H1 (cell line): Measurements from ENCODE around the gene RAB24. TPM values are rescaled to one million over a fixed set of nuclear protein-coding genes. Genes with fewer than 3 reads are reported as not detected.
A peak's percentile ranks its signal among the peaks of the same experiment; 100 is the strongest.

ENCODE experiments used
- CTCF ChIA-PET: fragments of 300-600 bp; sonication (Branson Sonifier 250); formaldehyde crosslinking; loops from one replicate; lab custom pipeline; 2021; ENCODE audit not compliant: partially characterized antibody; lab: Charles Lee
- POLR2A ChIA-PET: fragments of 300-600 bp; sonication (Branson Sonifier 250); formaldehyde crosslinking; loops from one replicate; lab custom pipeline; 2021; ENCODE audit warnings: inconsistent platforms; ENCODE audit not compliant: partially characterized antibody; lab: Charles Lee
- DNase-seq, 2 experiments: peaks; one replicate each; pipeline versions ENCODE4 v3.0.0 to v3.0.0-alpha.2; 2010 to 2022; ENCODE audit warnings: low spot score in 2 of 2, low read depth in 1 of 2, mixed read lengths in 1 of 2
- FAIRE-seq: peaks from 2 replicates; lab custom pipeline; 2011; peaks lifted over from hg19 to GRCh38; lab: Jason Lieb, UNC
- H2AFZ ChIP-seq: 2 replicates; pipeline ENCODE4 v1.8.1; 2012; ENCODE audit warnings: low read length, inconsistent platforms
- H2AK5ac ChIP-seq: 2 replicates; pipeline ENCODE4 v1.6.1; 2013; ENCODE audit warnings: low read depth, low read length
- H2BK120ac ChIP-seq: replicated peaks from 2 replicates; pipeline ENCODE3; 2013; ENCODE audit warnings: low read depth, low read length, inconsistent platforms
- H2BK12ac ChIP-seq: 2 replicates; pipeline ENCODE4 v1.6.1; 2013; ENCODE audit warnings: low read depth, low read length
- H2BK15ac ChIP-seq: 2 replicates; pipeline ENCODE4 v1.6.1; 2013; ENCODE audit warnings: low read length
- H2BK20ac ChIP-seq: 2 replicates; pipeline ENCODE4 v1.6.1; 2013; ENCODE audit warnings: low read length
- H2BK5ac ChIP-seq: 2 replicates; pipeline ENCODE4 v1.6.1; 2013; ENCODE audit warnings: low read depth, low read length
- H3K14ac ChIP-seq: 2 replicates; pipeline ENCODE4 v1.6.1; 2013; ENCODE audit warnings: inconsistent platforms; ENCODE audit not compliant: insufficient read length
- H3K18ac ChIP-seq: 2 replicates; pipeline ENCODE4 v1.6.1; 2013; ENCODE audit warnings: low read length; ENCODE audit errors: extremely low read depth
- H3K23ac ChIP-seq: 2 replicates; pipeline ENCODE4 v1.6.1; 2013; ENCODE audit warnings: inconsistent platforms; ENCODE audit not compliant: insufficient read length
- H3K23me2 ChIP-seq: 2 replicates; pipeline ENCODE4 v1.6.1; 2013; ENCODE audit warnings: low read depth, low read length
- H3K27ac ChIP-seq: 2 replicates; pipeline ENCODE4 v1.6.1; 2011; ENCODE audit warnings: low read depth, low read length, inconsistent platforms
- H3K27me3 ChIP-seq, 4 experiments: replicated peaks in 1 of 4; 1 replicate in 1 of 4; 2 replicates in 3 of 4; pipeline versions ENCODE4 v1.6.1 to v1.8.1; 2011 to 2013; ENCODE audit warnings: low read length in 3 of 4, mild to moderate bottlenecking in 3 of 4, inconsistent platforms in 2 of 4, mixed read lengths in 2 of 4, moderate library complexity in 1 of 4; ENCODE audit not compliant: control insufficient read depth in 3 of 4, insufficient read depth in 3 of 4; ENCODE audit errors: extremely low read depth in 1 of 4
- H3K36me3 ChIP-seq, 4 experiments: 2 replicates each; pipeline versions ENCODE4 v1.6.1 to v1.8.1; 2011 to 2013; ENCODE audit warnings: mild to moderate bottlenecking in 4 of 4, low read length in 3 of 4, moderate library complexity in 2 of 4, control low read depth in 1 of 4, inconsistent platforms in 1 of 4; ENCODE audit not compliant: insufficient read depth in 4 of 4, control insufficient read depth in 2 of 4
- H3K4ac ChIP-seq: replicated peaks from 2 replicates; pipeline ENCODE3; 2013; ENCODE audit warnings: low read length, low read depth, mixed read lengths, inconsistent platforms; ENCODE audit not compliant: insufficient read length
- H3K4me1 ChIP-seq, 4 experiments: replicated peaks in 1 of 4; 1 replicate in 1 of 4; 2 replicates in 3 of 4; pipeline versions ENCODE4 v1.6.1 to v1.8.1; 2011 to 2013; ENCODE audit warnings: low read length in 3 of 4, inconsistent platforms in 2 of 4, mixed read lengths in 1 of 4; ENCODE audit not compliant: insufficient read depth in 4 of 4, control insufficient read depth in 3 of 4
- H3K4me2 ChIP-seq, 2 experiments: 2 replicates each; pipeline versions ENCODE4 v1.6.1 to v1.8.1; 2011 to 2013; ENCODE audit warnings: low read depth in 2 of 2, low read length in 2 of 2, control low read depth in 1 of 2, inconsistent platforms in 1 of 2, mild to moderate bottlenecking in 1 of 2; ENCODE audit not compliant: insufficient read depth in 1 of 2
- H3K4me3 ChIP-seq, 4 experiments: fragments of 200-600, 300-600 bp in 1 of 4; sonication (generic), shearing (Covaris generic), sonication (Bioruptor Twin) in 1 of 4; 2 replicates each; pipeline versions ENCODE4 v1.5.1 to v1.8.1; 2011 to 2016; ENCODE audit warnings: low read length in 4 of 4, low read depth in 3 of 4, control low read depth in 2 of 4, inconsistent platforms in 2 of 4, mild to moderate bottlenecking in 2 of 4, mixed read lengths in 1 of 4, moderate library complexity in 1 of 4; ENCODE audit not compliant: insufficient read depth in 2 of 4; ENCODE audit errors: extremely low read depth in 1 of 4
- H3K56ac ChIP-seq: replicated peaks from 2 replicates; pipeline ENCODE3; 2013; ENCODE audit warnings: low read depth, mild to moderate bottlenecking, mixed read lengths, low read length, inconsistent platforms; ENCODE audit not compliant: insufficient read length
- H3K79me1 ChIP-seq: 2 replicates; pipeline ENCODE4 v1.6.1; 2013; ENCODE audit warnings: low read depth, low read length, control low read depth
- H3K79me2 ChIP-seq, 2 experiments: 2 replicates each; pipeline versions ENCODE4 v1.6.1 to v1.8.1; 2012 to 2013; ENCODE audit warnings: low read length in 2 of 2, mild to moderate bottlenecking in 2 of 2, inconsistent platforms in 1 of 2; ENCODE audit not compliant: insufficient read depth in 2 of 2, control insufficient read depth in 1 of 2
- H3K9ac ChIP-seq, 4 experiments: replicated peaks in 1 of 4; 1 replicate in 1 of 4; 2 replicates in 3 of 4; pipeline versions ENCODE4 v1.6.1 to v1.8.1; 2011 to 2013; ENCODE audit warnings: low read depth in 3 of 4, low read length in 3 of 4, control low read depth in 2 of 4, mild to moderate bottlenecking in 2 of 4, moderate library complexity in 2 of 4, inconsistent platforms in 1 of 4; ENCODE audit errors: extremely low read depth in 1 of 4
- H3K9me3 ChIP-seq, 2 experiments: 2 replicates each; pipeline versions ENCODE4 v1.6.1 to v1.8.1; 2012 to 2013; ENCODE audit warnings: mild to moderate bottlenecking in 2 of 2, moderate library complexity in 2 of 2, control low read depth in 1 of 2, inconsistent platforms in 1 of 2, low read depth in 1 of 2, low read length in 1 of 2, mixed read lengths in 1 of 2; ENCODE audit not compliant: insufficient read depth in 2 of 2
- H4K20me1 ChIP-seq, 2 experiments: replicated peaks in 1 of 2; 2 replicates each; pipeline versions ENCODE3 to v1.8.1; 2011 to 2013; ENCODE audit warnings: inconsistent platforms in 2 of 2, low read length in 2 of 2, mild to moderate bottlenecking in 1 of 2; ENCODE audit not compliant: insufficient read depth in 2 of 2, control insufficient read depth in 1 of 2
- H4K5ac ChIP-seq: 2 replicates; pipeline ENCODE4 v1.6.1; 2013; ENCODE audit warnings: low read length, low read depth, mixed read lengths, inconsistent platforms; ENCODE audit not compliant: insufficient read length
- H4K8ac ChIP-seq: 2 replicates; pipeline ENCODE4 v1.8.0; 2013; ENCODE audit warnings: mild to moderate bottlenecking, moderate library complexity, low read length, inconsistent platforms; ENCODE audit not compliant: insufficient read depth; ENCODE audit errors: extremely low read depth
- H4K91ac ChIP-seq: replicated peaks from 2 replicates; pipeline ENCODE3; 2013; ENCODE audit warnings: low read length, mixed read lengths, inconsistent platforms; ENCODE audit not compliant: insufficient read length
- CBX8 ChIP-seq: fragments of 300-800, 300-1000 bp; sonication (generic); IDR thresholded peaks from 2 replicates; pipeline ENCODE4 v1.7.1; 2016; ENCODE audit warnings: low read depth, low read length, borderline replicate concordance
- FOSL1 ChIP-seq: IDR thresholded peaks from 2 replicates; pipeline ENCODE4 v1.6.1; 2011; ENCODE audit warnings: mild to moderate bottlenecking, low read depth, low read length, moderate library complexity; ENCODE audit not compliant: insufficient read depth
- JUN ChIP-seq: IDR thresholded peaks from 2 replicates; pipeline ENCODE4 v1.6.1; 2011; ENCODE audit warnings: low read depth, mild to moderate bottlenecking, improper control_type of control experiment, low read length
- KDM1A ChIP-seq: fragments of 200-600, 300-600 bp; sonication (generic); IDR thresholded peaks from 2 replicates; pipeline ENCODE4 v1.7.1; 2016; ENCODE audit warnings: mild to moderate bottlenecking, low read length, borderline replicate concordance
- NANOG ChIP-seq: IDR thresholded peaks from 2 replicates; pipeline ENCODE4 v1.6.1; 2011; ENCODE audit warnings: low read length, low read depth, mild to moderate bottlenecking, inconsistent platforms; ENCODE audit not compliant: insufficient read depth, poor library complexity, severe bottlenecking
- SIN3A ChIP-seq, 2 experiments: IDR thresholded peaks in 1 of 2; conservative IDR thresholded peaks in 1 of 2; 2 replicates each; pipeline ENCODE4 v1.6.1; 2011 to 2012; ENCODE audit warnings: low read length in 2 of 2, improper control_type of control experiment in 1 of 2, low read depth in 1 of 2, mild to moderate bottlenecking in 1 of 2
- WGBS, 2 experiments: shearing (Covaris generic) in 1 of 2; methylation state at CpG; one replicate each; pipeline versions ENCODE4 v1.1.6 to v1.1.7; 2013 to 2015; ENCODE audit warnings: low lambda C conversion rate in 2 of 2, mixed read lengths in 2 of 2, inconsistent platforms in 1 of 2, low coverage in 1 of 2, missing lambda C conversion rate in 1 of 2; ENCODE audit not compliant: insufficient replicate concordance in 2 of 2, insufficient coverage in 1 of 2, insufficient read length in 1 of 2; ENCODE audit errors: extremely low coverage in 1 of 2, missing lambda C conversion rate in 1 of 2; 5-methylcytosine and 5-hydroxymethylcytosine counted together
- polyA plus RNA-seq, 7 experiments: library from polyadenylated mRNA; depleted of rRNA in 3 of 7; stranded (reverse) in 5 of 7; unstranded in 2 of 7; fragments of >200 nt in 5 of 7; fragments of 200-250 nt in 2 of 7; gene quantifications; 1 replicate in 5 of 7; 2 replicates in 1 of 7; 4 replicates in 1 of 7; pipeline versions ENCODE4 v1.2.1 to v1.2.3, GENCODE V29; 2011 to 2013; ENCODE audit warnings: missing spikeins in 2 of 7, mixed read lengths in 2 of 7
- total RNA-seq: library from RNA; stranded (reverse); fragmentation: NEBNext Ultra II Directional; extraction: Animal tissue kit (Norgen Biotek cat#: 25700); gene quantifications from 2 replicates; pipeline ENCODE4 v1.2.1, GENCODE V29; 2021
- TF ChIP-seq, protein P1 (sequence below), 3 experiments: IDR thresholded peaks; 1 replicate in 2 of 3; 2 replicates in 1 of 3; pipeline versions ENCODE4 v1.5.1 to v1.6.1; 2011; ENCODE audit warnings: low read length in 3 of 3, mild to moderate bottlenecking in 3 of 3, inconsistent platforms in 2 of 3, low read depth in 1 of 3, moderate library complexity in 1 of 3; ENCODE audit not compliant: insufficient read depth in 1 of 3; ENCODE audit errors: control extremely low read depth in 1 of 3

RAB24 gene
- total and polyA plus RNA-seq, 2 of the 8 experiments (the other 6 are each of a cell fraction or from before 2014, with no cell fraction given): 18.8 to 33.8 TPM

DNA sequence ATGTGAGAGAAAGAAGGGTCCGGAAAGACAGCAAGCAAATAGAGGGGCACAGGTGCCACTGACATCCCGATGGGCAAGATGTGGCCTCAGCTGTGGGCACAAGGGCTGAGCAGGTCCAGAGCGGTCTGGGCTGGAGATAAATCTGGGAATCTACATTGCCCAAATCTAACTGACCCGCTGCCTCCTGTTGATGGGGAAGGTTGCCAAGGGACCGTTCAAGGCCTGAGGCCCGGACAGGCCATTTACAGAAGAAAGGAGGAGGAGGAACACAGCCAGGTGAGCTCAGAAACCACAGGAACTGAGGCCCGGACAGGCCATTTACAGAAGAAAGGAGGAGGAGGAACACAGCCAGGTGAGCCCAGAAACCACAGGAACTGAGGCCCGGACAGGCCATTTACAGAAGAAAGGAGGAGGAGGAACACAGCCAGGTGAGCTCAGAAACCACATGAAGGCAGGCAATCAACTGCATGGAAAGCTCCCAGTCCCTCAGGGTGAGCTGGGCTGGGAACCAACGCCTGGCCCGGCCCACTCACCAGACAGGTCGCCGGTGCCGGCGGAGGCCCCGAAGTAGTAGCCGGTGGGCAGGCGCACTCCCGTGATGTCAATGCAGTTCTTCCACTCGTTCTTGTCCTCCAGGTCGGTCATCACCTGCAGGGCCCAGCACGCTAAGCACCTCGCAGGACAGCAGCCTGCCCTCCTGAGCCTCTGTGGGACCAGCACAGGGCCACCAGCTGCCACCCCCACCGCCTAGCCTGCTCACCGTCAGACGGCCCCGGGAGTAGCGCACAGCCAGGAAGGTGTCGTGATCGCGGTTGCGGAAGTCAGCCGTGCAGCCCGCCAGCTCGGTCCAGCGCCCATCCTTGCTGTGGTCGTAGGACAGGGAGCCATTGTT, 33.3 kb upstream of the RAB24 start:
- peak overlapping the region; percentile 60 for H2BK5ac ChIP-seq
- no peak overlapping the region; the same call in 1 of the 2 replicates for H3K18ac ChIP-seq
- ChIA-PET CTCF (interaction anchor here (0.7 to 10.3 kb wide), 12 partner anchors 9 to 90 kb away, joined by 3 to 100 read pairs (median 6); partner anchors contain the start of gene LMAN2), POLR2A (interaction anchor here (0.6 to 2.0 kb wide), 7 partner anchors 9 to 1283 kb away, joined by 3 to 7 read pairs (median 5); partner anchors contain the start of gene LMAN2)
- H4K20me1 ChIP-seq: peaks cover 0 to 15% of the 10 kb centered on the region in 2 experiments
- H2BK20ac ChIP-seq: no peak overlapping the region
- H3K36me3 ChIP-seq: peaks cover 22 to 33% (median 30%) of the 10 kb centered on the region in 4 experiments
- H3K9me3 ChIP-seq: no peaks in the 10 kb centered on the region
- whole genome bisulfite sequencing, 2 experiments: 90% methylated on average over 36 of the region's 36 CpGs; no CpG with 5 or more reads in 1 of the 2 experiments
- H3K4me3 ChIP-seq: no peak overlapping the region
- no peak for FAIRE-seq
- H4K5ac ChIP-seq: no peak overlapping the region
- H2AFZ ChIP-seq: no peak overlapping the region
- no peak overlapping the region for H3K56ac ChIP-seq
- no peaks in the 10 kb centered on the region for H3K23me2 ChIP-seq
- peaks cover 3 to 14% of the 10 kb centered on the region in 2 experiments; a peak in 2 of 4 replicates for H3K79me2 ChIP-seq
- no peak overlapping the region for H2BK120ac ChIP-seq
- H3K4me1 ChIP-seq: peaks cover 0 to 5% (median 3%) of the 10 kb centered on the region in 4 experiments; a peak in 4 of 7 replicates
- no peak for DNase-seq
- H2AK5ac ChIP-seq: no peak overlapping the region
- H2BK12ac ChIP-seq: no peak overlapping the region
- no peak overlapping the region for H3K9ac ChIP-seq
- peak overlapping the region; percentile 64; the same call in 1 of the 2 replicates for H3K27ac ChIP-seq
- H3K4me2 ChIP-seq: no peak overlapping the region; a peak in 1 of 4 replicates
- no peaks in the 10 kb centered on the region for H3K27me3 ChIP-seq
- no peak overlapping the region for H2BK15ac ChIP-seq
- no peak overlapping the region for H3K4ac ChIP-seq
- no peak overlapping the region for H4K91ac ChIP-seq
- H3K79me1 ChIP-seq: peaks cover 9% of the 10 kb centered on the region
- no peak overlapping the region for H3K14ac ChIP-seq
- H4K8ac ChIP-seq: peak overlapping the region; percentile 68; the same call in 1 of the 2 replicates
- no peak overlapping the region for H3K23ac ChIP-seq
- TF ChIP-seq JUN (no peak), CBX8 (no peak), KDM1A (no peak), FOSL1 (no peak), SIN3A (conservative IDR thresholded peaks at IDR 0.05 in 1 of 2, IDR thresholded peaks at IDR 0.05 in 1 of 2; ENCODE audit: low read depth in 1 of 2, low read length in 2 of 2) (no peak), NANOG (no peak)
- TF ChIP-seq, protein P1, sequence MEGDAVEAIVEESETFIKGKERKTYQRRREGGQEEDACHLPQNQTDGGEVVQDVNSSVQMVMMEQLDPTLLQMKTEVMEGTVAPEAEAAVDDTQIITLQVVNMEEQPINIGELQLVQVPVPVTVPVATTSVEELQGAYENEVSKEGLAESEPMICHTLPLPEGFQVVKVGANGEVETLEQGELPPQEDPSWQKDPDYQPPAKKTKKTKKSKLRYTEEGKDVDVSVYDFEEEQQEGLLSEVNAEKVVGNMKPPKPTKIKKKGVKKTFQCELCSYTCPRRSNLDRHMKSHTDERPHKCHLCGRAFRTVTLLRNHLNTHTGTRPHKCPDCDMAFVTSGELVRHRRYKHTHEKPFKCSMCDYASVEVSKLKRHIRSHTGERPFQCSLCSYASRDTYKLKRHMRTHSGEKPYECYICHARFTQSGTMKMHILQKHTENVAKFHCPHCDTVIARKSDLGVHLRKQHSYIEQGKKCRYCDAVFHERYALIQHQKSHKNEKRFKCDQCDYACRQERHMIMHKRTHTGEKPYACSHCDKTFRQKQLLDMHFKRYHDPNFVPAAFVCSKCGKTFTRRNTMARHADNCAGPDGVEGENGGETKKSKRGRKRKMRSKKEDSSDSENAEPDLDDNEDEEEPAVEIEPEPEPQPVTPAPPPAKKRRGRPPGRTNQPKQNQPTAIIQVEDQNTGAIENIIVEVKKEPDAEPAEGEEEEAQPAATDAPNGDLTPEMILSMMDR (IDR thresholded peaks at IDR 0.05; ENCODE audit: control extremely low read depth in 1 of 3, insufficient read depth in 1 of 3, low read depth in 1 of 3, low read length in 3 of 3): no peak
